K562 (cell line): ENCODE results near the gene MYADM. TPM values are rescaled to one million over a fixed set of nuclear protein-coding genes. Genes with fewer than 3 reads are reported as not detected.

Experiments
- BCL6 ChIP-seq: fragments of 250-450 bp; sonication (Bioruptor Pico); IDR thresholded peaks from 2 replicates; pipeline ENCODE4 v1.4.0; 2020
- CEBPG ChIP-seq, 3 experiments: fragments of 200-800 bp in 1 of 3; sonication (Bioruptor generic) in 1 of 3; sonication (generic) in 1 of 3; formaldehyde crosslinking in 1 of 3; IDR thresholded peaks in 2 of 3; conservative IDR thresholded peaks in 1 of 3; 2 replicates each; pipeline versions ENCODE4 v1.6.1 to v1.8.0; 2016 to 2022; ENCODE audit warnings: missing compliant biosample characterization in 2 of 3, missing genetic modification characterization in 2 of 3, mild to moderate bottlenecking in 1 of 3, missing genetic modification reagents in 1 of 3
- DMBX1 ChIP-seq: fragments of 250-450 bp; sonication (Bioruptor Pico); IDR thresholded peaks from 2 replicates; pipeline ENCODE4 v1.8.0; 2022; ENCODE audit warnings: inconsistent platforms, mild to moderate bottlenecking, moderate library complexity, borderline replicate concordance
- JUNB ChIP-seq: fragments of 450-650 bp; formaldehyde crosslinking; conservative IDR thresholded peaks from 2 replicates; pipeline ENCODE4 v1.4.0; 2020; ENCODE audit warnings: mild to moderate bottlenecking
- KDM1A ChIP-seq, 2 experiments: fragments of 450-650 bp; IDR thresholded peaks; 2 replicates each; pipeline ENCODE4 v1.6.1; 2016; ENCODE audit warnings: mild to moderate bottlenecking in 2 of 2
- KLF1 ChIP-seq: fragments of 450-650 bp; IDR thresholded peaks from 2 replicates; pipeline ENCODE4 v1.6.1; 2016; ENCODE audit warnings: missing genetic modification characterization, missing compliant biosample characterization
- KLF16 ChIP-seq: IDR thresholded peaks from 2 replicates; pipeline ENCODE4 v1.6.1; 2016; ENCODE audit warnings: antibody characterized with exemption
- MCM3 ChIP-seq: fragments of 450-650 bp; IDR thresholded peaks from 2 replicates; pipeline ENCODE4 v1.6.1; 2016
- RBM34 ChIP-seq: fragments of 200-400 bp; formaldehyde crosslinking; IDR thresholded peaks from 2 replicates; pipeline ENCODE4 v1.6.1; 2018; ENCODE audit warnings: low read length, borderline replicate concordance; ENCODE audit not compliant: insufficient read depth
- SUPT5H ChIP-seq: fragments of 450-650 bp; IDR thresholded peaks from 2 replicates; pipeline ENCODE4 v1.6.1; 2016
- ZC3H4 ChIP-seq: sonication (generic); formaldehyde crosslinking; IDR thresholded peaks from 2 replicates; pipeline ENCODE4 v1.9.0; 2021; ENCODE audit warnings: missing genetic modification reagents, borderline replicate concordance
- ZFP1 ChIP-seq: fragments of 450-650 bp; formaldehyde crosslinking; IDR thresholded peaks from 2 replicates; pipeline ENCODE4 v1.4.0; 2020; ENCODE audit warnings: mild to moderate bottlenecking, mixed read lengths
- ZNF583 ChIP-seq: fragments of 250-450 bp; sonication (Bioruptor Pico); IDR thresholded peaks from 2 replicates; pipeline ENCODE4 v1.4.0; 2020
- ZNF586 ChIP-seq: fragments of 450-650 bp; formaldehyde crosslinking; conservative IDR thresholded peaks from 2 replicates; pipeline ENCODE4 v1.4.0; 2020; ENCODE audit warnings: mild to moderate bottlenecking, moderate library complexity
- ZNF699 ChIP-seq: fragments of 250-450 bp; sonication (Bioruptor Pico); IDR thresholded peaks from 2 replicates; pipeline ENCODE4 v1.8.0; 2021; ENCODE audit warnings: mild to moderate bottlenecking, moderate library complexity; ENCODE audit not compliant: insufficient replicate concordance
- ZZZ3 ChIP-seq: fragments of 450-650 bp; IDR thresholded peaks from 2 replicates; pipeline ENCODE4 v1.6.1; 2016; ENCODE audit warnings: antibody characterized with exemption, mild to moderate bottlenecking, moderate library complexity
- polyA plus RNA-seq, 8 experiments: library from polyadenylated mRNA; depleted of rRNA in 4 of 8; stranded (reverse) in 5 of 8; unstranded in 3 of 8; fragments of >200 nt; fragmentation: Nextera tagmentation in 2 of 8; fragmentation: Illumina TruSeq in 1 of 8; extraction: Ambion mirVana in 2 of 8; extraction: Trizol in 1 of 8; gene quantifications; 2 replicates each; pipeline versions ENCODE4 v1.2.1 to v1.2.3, GENCODE V29; 2011 to 2014; ENCODE audit warnings: inconsistent platforms in 1 of 8, missing spikeins in 1 of 8
- total RNA-seq, 7 experiments: library from RNA; depleted of rRNA in 6 of 7; stranded (reverse); fragments of >200 nt in 6 of 7; fragmentation: Illumina TruSeq in 2 of 7; extraction: Trizol in 2 of 7; gene quantifications; 2 replicates each; pipeline versions ENCODE4 v1.2.1 to v1.2.3, GENCODE V29; 2011 to 2021; ENCODE audit warnings: low replicate concordance in 1 of 7
- TF ChIP-seq, protein P1 (sequence below): IDR thresholded peaks from 2 replicates; pipeline ENCODE4 v1.6.1; 2012; ENCODE audit warnings: low read depth, low read length, improper control_type of control experiment, borderline replicate concordance
- TF ChIP-seq, protein P2 (sequence below), 2 experiments: IDR thresholded peaks; 2 replicates each; pipeline ENCODE4 v1.6.1; 2011; ENCODE audit warnings: borderline replicate concordance in 1 of 2, control low read depth in 1 of 2, low read depth in 1 of 2, low read length in 1 of 2, mild to moderate bottlenecking in 1 of 2, mixed read lengths in 1 of 2, moderate library complexity in 1 of 2; ENCODE audit not compliant: insufficient read depth in 1 of 2, insufficient read length in 1 of 2, poor library complexity in 1 of 2, severe bottlenecking in 1 of 2; ENCODE audit errors: extremely low read depth in 1 of 2
- TF ChIP-seq, protein P3 (sequence below): fragments of 200-800 bp; sonication (Bioruptor generic); IDR thresholded peaks from 2 replicates; pipeline ENCODE4 v1.6.1; 2017; ENCODE audit warnings: missing genetic modification characterization, missing compliant biosample characterization
- TF ChIP-seq, protein P4 (sequence below): fragments of 450-650 bp; IDR thresholded peaks from 2 replicates; pipeline ENCODE4 v1.6.1; 2018; ENCODE audit warnings: mild to moderate bottlenecking, low read depth; ENCODE audit not compliant: partially characterized antibody

Gene MYADM
- total and polyA plus RNA-seq, 9 of the 15 experiments (the other 6 are each of a cell fraction or from before 2014, with no cell fraction given) = 4.5 to 70.3 (median 14.4) TPM

DNA sequence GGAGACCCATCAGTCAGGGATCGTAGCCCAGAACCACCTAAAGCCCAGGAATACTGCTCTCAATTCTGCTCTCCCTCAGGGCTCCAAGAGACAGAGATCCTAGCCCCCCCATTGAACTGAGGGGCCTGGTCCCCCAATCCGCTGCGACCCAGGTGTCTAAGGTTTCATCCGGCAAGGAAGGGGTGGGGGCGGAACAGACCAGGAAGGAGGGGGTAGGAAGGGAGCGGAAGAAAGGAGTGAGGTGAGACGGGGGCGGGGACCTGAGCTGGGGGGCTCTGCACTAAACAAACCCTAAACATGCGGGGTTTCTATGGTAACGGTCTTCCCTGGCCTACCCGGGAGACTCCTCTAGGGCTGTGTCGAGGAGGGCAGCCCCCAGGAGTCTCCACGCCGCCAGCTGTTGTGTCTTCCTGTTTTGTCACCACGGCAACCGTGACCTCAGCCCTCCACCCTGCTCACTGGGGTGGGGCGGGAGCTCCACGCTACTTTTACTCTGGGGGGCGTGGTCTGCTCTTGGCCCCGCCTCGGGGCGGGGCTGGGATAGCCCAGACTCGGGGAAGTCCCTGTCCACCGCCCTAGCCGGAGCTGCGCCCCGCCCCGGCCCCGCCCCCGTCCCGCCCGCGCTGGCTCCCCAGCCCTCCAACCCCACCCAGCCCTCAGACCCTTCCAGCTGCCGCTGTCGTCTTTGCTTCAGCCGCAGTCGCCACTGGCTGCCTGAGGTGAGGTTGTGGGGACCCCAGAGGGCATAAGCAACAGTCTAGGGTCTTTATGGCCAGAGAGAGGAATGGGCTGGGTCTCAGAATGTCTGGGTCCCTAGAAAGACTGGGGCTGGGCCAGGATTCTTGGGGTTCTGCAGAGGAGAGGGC is at the start of gene MYADM (continued):
- TF ChIP-seq, protein P1, sequence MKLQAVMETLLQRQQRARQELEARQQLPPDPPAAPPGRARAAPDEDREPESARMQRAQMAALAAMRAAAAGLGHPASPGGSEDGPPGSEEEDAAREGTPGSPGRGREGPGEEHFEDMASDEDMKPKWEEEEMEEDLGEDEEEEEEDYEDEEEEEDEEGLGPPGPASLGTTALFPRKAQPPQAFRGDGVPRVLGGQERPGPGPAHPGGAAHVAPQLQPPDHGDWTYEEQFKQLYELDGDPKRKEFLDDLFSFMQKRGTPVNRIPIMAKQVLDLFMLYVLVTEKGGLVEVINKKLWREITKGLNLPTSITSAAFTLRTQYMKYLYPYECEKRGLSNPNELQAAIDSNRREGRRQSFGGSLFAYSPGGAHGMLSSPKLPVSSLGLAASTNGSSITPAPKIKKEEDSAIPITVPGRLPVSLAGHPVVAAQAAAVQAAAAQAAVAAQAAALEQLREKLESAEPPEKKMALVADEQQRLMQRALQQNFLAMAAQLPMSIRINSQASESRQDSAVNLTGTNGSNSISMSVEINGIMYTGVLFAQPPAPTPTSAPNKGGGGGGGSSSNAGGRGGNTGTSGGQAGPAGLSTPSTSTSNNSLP = no peak
- TF ChIP-seq, protein P2, sequence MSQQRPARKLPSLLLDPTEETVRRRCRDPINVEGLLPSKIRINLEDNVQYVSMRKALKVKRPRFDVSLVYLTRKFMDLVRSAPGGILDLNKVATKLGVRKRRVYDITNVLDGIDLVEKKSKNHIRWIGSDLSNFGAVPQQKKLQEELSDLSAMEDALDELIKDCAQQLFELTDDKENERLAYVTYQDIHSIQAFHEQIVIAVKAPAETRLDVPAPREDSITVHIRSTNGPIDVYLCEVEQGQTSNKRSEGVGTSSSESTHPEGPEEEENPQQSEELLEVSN (IDR thresholded peaks at IDR 0.05; ENCODE audit: borderline replicate concordance in 1 of 2, extremely low read depth in 1 of 2, insufficient read depth in 1 of 2, insufficient read length in 1 of 2, low read depth in 1 of 2, low read length in 1 of 2, poor library complexity in 1 of 2, severe bottlenecking in 1 of 2) = peak in 1 of 2 experiments; percentile 14
- no peak for TF ChIP-seq BCL6 (CRISPR knock-in tag)
- TF ChIP-seq JUNB (CRISPR knock-in tag) = no peak
- no peak for TF ChIP-seq ZC3H4 (CRISPR knock-in tag)
- no peak for TF ChIP-seq ZNF583 (CRISPR knock-in tag)
- TF ChIP-seq RBM34 = no peak
- TF ChIP-seq MCM3 = no peak
- TF ChIP-seq, protein P3, sequence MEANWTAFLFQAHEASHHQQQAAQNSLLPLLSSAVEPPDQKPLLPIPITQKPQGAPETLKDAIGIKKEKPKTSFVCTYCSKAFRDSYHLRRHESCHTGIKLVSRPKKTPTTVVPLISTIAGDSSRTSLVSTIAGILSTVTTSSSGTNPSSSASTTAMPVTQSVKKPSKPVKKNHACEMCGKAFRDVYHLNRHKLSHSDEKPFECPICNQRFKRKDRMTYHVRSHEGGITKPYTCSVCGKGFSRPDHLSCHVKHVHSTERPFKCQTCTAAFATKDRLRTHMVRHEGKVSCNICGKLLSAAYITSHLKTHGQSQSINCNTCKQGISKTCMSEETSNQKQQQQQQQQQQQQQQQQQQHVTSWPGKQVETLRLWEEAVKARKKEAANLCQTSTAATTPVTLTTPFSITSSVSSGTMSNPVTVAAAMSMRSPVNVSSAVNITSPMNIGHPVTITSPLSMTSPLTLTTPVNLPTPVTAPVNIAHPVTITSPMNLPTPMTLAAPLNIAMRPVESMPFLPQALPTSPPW (CRISPR knock-in tag) = peak; percentile 86
- 0 out of 2 replicates have a peak, but pooled peaks have one; percentile 35 for TF ChIP-seq SUPT5H
- TF ChIP-seq KLF16 = no peak
- TF ChIP-seq, protein P4, sequence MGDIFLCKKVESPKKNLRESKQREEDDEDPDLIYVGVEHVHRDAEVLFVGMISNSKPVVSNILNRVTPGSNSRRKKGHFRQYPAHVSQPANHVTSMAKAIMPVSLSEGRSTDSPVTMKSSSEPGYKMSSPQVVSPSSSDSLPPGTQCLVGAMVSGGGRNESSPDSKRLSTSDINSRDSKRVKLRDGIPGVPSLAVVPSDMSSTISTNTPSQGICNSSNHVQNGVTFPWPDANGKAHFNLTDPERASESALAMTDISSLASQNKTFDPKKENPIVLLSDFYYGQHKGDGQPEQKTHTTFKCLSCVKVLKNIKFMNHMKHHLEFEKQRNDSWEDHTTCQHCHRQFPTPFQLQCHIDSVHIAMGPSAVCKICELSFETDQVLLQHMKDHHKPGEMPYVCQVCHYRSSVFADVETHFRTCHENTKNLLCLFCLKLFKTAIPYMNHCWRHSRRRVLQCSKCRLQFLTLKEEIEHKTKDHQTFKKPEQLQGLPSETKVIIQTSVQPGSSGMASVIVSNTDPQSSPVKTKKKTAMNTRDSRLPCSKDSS = no peak
- TF ChIP-seq ZNF699 = no peak
- no peak for TF ChIP-seq CEBPG (CRISPR knock-in tag; IDR thresholded peaks at IDR 0.05)
- no peak for TF ChIP-seq CEBPG (tag; conservative IDR thresholded peaks at IDR 0.05 in 1 of 2, IDR thresholded peaks at IDR 0.05 in 1 of 2)
- no peak for TF ChIP-seq ZNF586 (CRISPR knock-in tag)
- no peak for TF ChIP-seq KLF1 (tag)
- no peak for TF ChIP-seq ZFP1 (CRISPR knock-in tag)
- no peak for TF ChIP-seq KDM1A (IDR thresholded peaks at IDR 0.05)
- no peak for TF ChIP-seq ZZZ3
- TF ChIP-seq DMBX1 (CRISPR knock-in tag) = no peak
